GM19452 (cell line): ENCODE data around the gene C2CD5.
"Not testable (repeated sequence)": the region's sequence is repeated elsewhere in the genome, so short reads cannot be mapped to it uniquely, and the experiment has no call there.

Source experiments
- ATAC-seq: cut with Tn5 transposase; IDR thresholded peaks from one replicate; pipeline ENCODE4 v1.9.1; 2021; ENCODE audit not compliant: unreplicated experiment

The C2CD5 gene

DNA sequence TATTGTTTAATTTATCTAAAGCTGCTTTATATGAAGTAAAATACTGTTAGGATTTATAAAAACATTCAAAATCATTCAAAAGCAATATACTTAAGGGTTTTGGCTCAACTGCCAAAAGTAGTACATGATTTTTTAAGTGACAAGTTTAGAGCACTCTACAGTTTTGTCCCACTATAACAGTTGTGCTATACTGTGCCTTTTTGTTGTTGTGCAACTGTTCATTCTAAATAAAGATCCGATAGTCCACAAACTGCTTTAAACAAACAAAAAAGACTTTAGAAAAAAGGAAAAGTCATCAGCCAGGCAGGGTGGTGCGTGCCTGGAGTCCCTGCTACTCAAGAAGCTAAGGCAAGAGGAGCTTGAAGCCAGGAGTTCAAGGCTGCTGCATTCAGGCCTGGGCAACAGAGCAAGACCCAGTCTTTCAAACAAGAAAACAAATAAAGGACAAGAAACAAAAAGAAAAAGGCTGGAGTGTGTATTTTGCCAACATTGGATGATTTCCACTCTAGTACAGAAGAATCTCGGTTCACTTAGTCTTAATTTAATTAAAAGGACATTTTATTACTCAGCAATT is 7.3 kb downstream of the C2CD5 start:
- ATAC-seq = no peak

DNA sequence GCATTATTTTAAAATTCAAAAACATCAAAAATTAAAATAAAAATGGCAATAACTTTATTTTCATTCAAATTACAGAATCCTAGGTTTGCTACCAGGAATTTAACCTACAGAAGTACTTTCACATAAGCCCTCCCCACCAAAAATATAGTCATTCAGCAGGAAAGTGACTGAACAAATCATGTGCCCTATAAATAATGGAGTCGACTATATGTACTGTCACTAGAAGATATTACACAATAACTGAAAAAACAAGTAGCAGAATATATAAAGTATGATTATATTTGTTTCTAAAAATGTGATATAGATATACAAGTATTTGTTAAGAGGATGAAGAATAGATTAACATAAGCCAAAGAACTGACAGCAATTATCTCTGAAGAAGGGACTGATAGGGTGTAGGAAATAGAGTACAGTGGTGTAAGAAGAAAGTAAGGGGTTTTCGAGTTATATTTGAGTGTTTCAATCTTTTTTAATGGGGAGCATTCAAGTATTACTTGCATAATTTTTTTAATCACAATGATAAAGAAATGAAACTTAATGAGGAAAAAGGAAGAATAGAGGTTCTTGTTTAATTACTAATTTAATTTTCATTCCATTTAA is 7.9 kb downstream of the C2CD5 start:
- no peak for ATAC-seq

DNA sequence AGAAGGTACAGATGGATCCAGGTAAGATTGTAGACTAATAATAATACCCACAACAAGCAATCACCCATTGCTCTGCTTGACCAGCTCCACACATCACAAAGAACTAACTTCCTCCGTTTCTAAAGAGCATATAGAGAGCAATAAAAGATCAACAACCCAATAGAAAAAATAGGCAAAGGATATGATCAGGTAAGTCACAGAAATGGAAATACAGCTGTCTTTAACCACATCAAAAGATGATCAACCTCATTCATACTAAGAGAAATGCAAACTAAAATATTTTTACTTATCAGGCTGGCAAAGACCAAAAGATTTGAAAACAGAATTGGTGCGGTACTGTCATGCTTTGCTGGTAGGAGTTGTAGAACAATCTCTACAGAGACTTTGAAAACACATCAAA is 8.9 kb downstream of the C2CD5 start:
- no peak for ATAC-seq

DNA sequence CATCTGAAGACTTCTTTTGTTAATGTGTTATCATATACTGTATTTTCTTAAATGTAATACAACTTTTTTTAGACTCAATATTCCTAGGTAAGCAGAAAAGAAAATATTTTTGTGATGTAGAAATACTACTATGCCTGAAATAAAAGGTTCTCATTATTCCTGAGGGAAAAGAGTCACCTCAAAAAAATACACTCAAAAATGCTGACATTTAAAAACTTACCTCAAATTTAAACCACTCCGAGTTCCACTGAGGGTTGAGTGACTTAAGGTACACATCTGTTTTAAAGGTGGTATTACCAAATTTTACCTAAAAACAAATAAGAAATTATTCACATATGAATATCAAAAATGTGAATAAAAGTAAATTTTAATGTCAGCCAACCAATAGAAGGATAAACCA is 9.3 kb downstream of the C2CD5 start:
- no peak for ATAC-seq

DNA sequence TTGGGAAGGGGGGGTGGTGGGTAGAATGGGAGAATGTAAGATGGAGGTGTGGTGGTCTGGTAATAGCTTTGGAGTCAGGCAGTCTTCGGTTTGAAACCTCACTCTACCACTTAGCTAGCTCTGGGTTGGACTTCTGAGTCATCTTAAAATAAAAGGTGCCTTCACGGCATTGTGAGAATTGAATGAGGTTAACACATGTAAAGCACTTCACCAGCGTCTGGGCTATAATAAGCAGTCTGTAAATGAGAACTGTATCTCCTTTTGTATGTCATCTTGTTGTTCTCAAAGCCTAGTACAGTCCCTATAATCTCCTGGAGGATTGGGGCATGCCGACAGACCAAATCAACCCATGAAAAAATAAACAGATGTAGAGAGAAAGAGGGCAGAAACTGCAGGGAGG is 11.2 kb downstream of the C2CD5 start:
- peak; percentile 89 for ATAC-seq

DNA sequence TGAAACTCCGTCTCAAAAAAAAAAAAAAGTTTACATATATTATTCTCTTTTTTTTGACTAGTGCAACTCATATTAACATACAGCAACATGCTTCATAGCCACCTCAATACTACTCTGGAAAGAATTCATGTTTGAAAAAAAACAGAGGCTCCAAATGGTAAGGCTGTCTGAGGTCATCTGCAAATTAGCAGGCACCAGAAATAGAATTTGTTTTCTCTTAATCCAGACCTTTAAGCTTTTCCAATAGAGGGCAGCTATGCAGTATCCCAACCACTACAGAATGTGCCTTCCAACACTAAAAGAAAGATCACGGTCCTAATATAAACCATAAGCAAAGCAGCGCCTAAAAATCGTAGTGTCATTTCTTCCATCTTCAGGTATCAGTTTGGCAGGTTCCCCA is 12.0 kb downstream of the C2CD5 start:
- no peak for ATAC-seq

DNA sequence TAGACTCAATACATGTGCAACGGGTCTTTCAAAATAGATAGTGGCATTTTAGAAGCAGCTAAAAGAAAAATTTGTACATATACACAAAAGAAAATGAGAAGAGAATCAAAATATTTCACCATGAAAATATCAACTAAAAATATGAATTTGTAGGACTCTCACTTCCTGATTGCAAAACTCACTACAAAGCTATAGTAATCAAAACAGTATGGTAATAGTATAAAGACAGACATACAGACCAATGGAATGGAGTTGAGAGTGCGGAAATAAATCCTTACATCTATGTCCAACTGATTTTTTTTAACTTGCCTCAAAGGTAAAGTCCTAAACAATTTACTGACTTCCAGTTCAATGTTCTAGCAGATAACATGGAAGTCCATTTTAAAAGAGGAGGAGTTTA is 13.1 kb downstream of the C2CD5 start:
- ATAC-seq = no peak

DNA sequence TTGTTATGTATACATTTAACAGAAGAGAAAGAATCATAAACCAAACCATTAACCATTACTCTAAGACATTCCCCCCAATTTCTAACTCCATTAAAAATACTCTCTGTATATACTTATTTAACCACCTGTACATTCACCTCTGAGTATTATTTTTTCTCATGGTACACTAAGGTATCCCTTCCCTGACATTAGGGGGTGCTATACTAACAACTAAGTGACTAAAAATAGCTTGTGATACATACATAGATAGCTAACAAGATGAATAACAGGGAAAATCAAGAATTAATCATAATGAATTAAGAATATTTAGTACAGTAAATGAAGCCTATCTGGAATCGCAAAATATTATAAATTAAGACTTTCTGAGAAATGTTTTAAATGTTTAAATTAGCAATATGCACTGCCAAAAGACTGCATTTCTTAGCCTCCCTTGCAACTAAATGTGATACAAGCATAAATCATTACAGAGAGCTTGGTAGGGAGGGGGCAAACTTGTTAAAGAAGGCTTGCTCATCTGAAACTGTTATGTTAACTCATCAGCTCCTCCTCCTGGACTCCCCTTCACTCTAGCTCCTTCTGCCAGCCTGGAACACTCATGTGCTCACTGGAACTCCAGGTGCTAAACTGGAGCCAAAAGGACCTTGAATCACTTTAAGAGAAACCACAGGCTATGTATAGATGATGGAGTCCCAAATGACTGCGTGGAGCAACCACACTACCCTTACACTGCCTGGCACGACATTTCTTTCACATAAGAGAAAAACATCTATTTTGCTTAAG is 14.9 kb downstream of the C2CD5 start:
- peak; percentile 69 for ATAC-seq

DNA sequence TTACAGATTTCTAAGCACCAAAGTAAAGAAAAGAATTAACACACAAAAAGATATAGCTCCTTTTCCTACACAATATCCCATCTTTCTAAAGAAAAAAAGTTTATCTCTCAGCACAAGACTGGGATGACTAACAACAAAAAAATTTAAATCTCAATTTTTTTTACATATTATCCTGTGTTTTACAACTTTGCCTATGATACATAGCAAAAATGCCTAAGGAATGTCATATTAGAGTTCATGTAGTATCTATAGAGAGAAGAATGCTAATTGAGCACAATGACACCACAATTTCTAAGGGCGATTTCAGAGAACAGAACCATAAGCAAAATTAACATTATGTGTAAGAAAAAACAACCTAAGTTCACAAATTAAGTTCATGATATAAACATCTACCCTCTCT is 16.3 kb downstream of the C2CD5 start:
- no peak for ATAC-seq

DNA sequence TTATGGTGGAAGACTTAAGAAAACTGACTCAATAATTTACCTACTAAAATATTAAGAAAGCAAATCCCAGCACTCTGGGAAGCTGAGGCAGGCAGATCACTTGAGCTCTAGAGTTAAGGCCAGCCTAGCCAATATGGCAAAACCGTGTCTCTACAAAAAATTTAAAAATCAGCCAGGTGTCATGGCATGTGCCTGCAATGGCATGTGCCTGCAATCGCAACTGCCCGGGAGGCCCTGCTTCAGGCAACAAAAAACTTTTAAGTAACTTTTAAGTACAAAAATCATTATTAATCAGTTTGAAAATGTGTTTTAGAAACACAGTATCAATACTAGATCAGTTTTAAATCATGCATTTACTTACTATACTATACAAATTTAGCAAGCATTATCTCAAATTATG is 17.5 kb downstream of the C2CD5 start:
- ATAC-seq = no peak

DNA sequence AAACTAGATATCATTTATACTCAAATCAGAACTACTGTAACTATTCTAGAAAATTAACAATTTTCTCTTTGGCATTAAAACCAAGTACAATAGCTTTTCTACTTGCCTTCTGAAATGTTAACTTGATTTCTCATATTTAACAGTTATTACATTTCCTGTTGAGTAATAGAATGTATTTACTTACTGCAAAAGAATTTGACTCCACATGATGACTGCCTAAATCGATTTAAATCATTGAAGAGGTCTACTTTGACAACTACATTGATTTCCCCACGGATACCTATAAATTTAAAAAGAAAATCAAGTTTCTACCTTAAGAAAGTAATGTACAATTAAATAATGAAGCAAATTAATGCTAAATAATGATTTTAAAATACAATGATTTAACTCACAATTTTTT is 18.9 kb downstream of the C2CD5 start:
- ATAC-seq = no peak

DNA sequence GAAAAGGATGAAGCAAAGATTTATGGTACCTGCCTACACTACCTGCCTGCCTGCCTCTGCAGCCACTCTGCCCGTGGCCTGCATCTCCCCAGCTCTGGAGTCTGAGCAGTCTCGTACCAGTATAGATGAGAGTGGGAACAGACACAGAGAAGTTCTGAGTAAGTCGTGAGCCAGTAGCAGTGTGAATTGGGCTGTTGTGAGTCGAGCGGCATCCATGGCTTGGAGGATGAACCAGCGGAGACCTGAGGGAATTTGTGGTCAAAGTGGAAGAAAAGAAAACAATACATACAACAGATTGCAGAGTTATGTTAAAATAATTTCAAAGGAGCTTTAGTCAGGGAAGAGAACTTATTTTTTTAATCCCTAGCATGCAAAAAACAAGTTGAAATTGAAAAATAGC is 25.3 kb downstream of the C2CD5 start:
- no peak for ATAC-seq

DNA sequence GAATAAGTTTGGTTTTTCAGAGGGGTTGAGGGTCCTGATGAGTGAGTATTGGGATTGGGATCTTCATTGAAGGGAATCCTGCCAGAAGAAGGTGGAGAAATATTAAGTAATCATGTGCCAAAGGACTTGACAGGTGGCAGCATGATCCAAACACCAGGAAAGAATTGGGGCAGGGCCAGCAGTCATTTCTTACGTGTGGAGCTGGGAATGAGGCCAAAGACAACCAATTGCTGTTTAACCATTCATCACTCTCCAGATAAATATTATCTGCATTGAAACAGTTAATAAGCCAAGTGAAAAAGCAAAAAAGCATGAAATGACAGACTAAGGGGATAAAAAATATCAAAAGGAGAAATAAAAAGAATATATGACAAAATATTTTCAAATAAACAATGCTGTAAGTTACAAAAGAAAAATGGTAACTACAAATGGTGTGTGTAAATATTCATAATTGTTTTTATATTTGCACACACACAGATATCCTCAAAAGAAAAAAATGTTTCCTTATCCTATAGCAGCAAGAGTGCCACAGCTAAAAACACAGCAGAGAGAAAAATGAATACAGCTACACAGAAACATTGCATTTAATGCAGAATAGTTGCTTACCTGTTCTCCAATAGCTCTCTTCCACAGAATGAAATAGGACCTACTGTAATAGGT is 26.2 kb downstream of the C2CD5 start:
- ATAC-seq = no peak

DNA sequence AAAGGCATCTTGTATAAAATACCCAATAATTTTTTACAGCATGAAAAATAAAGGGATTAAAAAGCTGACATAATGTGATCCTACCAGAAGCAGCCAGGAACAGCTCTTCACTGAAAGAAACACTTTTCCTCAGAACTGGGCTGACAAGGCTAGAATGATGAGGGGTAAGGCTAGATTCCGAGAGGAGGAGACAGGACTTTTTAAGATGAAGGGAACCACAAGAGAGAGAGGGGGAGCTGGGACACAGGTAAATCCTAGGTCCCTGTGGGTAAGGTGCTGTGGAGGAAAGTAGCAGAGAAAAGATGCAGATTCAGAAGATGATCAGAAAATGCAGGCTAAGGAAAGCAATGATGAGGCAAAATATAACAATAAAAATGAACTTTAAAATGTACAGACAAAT is 29.5 kb downstream of the C2CD5 start:
- no peak for ATAC-seq

DNA sequence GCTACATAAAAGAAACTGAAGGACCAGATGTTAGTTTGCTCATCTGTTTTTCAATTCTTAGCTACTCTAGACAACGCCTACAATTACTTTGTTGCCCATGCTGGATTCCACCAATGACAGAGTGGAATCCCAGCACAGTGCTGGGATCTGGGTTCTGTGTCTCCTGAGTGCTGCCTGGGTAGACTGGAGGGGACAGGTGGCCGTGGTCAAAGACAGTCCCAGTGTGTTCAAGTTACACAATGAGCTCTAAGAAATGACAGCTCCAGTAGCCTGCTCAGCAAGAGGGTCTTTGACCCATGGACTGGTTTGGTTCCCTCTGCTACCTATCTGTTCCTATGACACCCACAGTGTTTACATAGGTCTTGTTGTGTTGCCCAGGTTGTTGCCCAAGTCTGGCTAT is 38.5 kb downstream of the C2CD5 start:
- no peak for ATAC-seq

DNA sequence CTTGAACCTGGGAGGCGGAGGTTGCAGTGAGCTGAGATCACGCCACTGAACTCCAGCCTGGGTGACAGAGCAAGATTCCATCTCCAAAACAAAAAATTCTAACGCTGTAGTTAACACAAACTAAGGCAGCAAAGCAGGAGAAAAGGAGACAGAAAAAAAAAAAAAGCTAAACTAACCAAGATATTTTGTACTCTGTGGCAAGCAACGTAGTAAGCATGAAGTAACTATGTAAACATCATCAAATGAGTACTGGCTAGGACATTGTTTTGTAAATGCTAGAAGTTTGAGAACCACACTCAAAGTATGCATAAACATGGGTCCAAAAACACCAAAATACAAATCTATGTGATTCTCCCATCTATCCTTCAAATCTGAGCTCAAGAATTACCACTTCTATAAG is 44.2 kb downstream of the C2CD5 start:
- ATAC-seq = no peak

DNA sequence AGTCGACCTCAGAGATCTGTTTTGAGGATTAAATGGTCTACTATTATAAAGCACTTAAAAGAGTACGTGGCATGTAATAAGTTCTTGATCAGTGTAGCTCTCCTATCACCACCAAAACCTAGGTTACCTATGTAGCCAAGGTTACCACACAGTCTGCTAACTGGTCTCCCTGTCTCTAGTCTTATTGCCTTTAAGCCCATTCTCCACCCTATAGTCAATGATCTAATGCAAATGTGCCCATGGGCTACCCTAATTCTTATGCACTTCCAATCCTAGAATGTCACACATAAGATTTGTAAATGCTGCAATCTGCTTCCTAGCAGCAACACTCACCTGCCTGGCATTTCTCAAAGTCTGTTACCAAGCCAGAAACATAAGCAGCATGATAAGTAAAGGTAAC is 44.9 kb downstream of the C2CD5 start:
- ATAC-seq = no peak

DNA sequence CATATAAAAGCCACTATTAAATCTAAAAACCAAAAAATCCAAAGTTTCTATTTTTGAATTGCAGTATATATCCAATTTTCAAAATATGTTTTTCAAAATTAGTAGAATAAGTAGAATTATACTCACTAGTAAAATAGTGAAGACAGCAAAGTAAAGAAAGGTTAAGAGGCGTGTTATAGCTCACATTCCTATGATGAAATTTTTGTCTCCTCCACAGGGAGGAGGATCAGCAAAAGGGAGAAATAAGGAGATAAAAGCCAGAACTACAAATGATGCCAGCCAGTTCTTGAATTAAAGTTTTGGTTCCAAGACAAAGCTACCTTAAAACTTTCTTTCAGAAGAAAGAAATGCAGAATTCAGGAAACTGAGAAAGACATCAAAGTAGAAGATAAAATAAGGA is 50.0 kb downstream of the C2CD5 start:
- no peak for ATAC-seq

DNA sequence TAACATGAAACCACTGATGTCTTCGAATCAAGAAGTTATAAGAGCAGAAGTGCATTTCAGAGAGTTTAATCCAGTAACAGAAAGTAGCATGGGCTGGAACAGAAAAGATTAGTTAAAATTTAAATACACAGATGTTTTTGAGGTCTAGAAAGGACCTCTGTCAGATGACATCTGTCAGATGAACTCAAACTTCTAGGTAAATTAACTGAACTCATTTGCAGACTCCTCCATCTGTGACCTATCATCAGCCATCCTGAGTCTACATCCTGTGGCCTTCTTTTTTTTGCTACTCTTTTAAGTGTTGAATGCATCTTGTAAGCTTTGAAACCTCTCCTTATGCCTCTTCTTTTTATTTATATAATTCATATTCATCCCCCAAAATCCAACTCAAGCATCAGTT is 53.3 kb downstream of the C2CD5 start:
- no peak for ATAC-seq

DNA sequence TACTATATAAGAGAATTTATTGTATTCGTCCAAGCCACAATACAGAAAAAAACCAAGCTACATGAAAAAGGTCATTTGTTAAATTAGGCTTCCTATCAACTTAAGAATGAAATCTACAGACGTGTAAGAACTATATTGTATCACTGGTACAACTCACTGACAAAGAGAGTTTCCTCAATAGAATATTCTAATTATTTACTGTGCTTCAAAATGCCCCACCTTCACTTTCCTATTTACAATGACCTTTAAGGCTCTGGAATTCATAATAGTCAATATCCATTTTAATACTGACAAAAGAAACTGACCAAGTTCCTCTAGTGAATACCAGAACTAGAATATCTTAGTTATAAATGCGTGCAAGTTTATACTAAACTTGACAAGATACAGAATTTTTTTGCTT is 55.9 kb downstream of the C2CD5 start:
- no peak for ATAC-seq

DNA sequence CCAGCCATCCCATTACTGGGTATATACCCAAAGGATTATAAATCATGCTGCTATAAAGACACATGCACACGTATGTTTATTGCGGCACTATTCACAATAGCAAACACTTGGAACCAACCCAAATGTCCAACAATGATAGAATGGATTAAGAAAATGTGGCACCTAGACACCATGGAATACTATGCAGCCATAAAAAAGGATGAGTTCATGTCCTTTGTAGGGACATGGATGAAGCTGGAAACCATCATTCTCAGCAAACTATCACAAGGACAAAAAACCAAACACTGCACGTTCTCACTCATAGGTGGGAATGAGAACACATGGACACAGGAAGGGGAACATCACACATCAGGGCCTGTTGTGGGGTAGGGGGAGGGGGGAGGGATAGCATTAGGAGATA is 56.7 kb downstream of the C2CD5 start:
- not testable (repeated sequence) for ATAC-seq

DNA sequence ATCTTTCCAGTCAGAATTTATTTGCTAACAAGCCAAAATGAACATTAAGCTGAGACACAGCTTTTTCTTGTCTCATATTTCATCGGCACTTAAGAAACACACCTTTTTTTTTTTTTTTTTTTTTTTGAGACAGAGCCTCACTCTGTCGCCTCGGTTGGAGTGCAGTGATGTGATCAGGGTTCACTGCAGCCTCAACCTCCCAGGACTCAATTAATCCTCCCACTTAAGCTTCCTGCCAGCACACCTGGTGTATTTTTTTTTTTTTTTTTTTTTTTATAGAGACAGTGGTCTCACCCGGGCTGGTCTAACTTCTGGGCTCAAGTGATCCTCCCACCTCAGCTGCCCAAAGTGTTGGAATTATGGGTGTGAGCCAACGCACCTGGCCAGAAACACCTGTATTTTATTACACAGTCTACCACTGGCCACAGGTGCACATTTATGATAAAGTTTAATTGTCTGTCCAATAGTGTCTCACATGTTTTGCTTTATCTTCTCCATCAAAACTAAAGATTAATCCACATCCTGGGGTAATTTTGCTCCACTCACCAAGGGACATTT is 62.7 kb downstream of the C2CD5 start:
- no peak for ATAC-seq
